Subcutaneous abdominal adipose tissue (tissue), 5 donors: Measurements from ENCODE around the gene SEC14L2.
"Not testable (repeated sequence)": the region's sequence is repeated elsewhere in the genome, so short reads cannot be mapped to it uniquely, and the experiment has no call there.

Source experiments
- H3K27ac ChIP-seq: one replicate; pipeline ENCODE4 v1.7.0; 2013; ENCODE audit warnings: low read depth, mild to moderate bottlenecking, inconsistent platforms, low read length, moderate library complexity
- H3K27me3 ChIP-seq, 5 donors: one replicate each; pipeline ENCODE4 v1.7.0; 2013; ENCODE audit warnings: low read length in 5 of 5, inconsistent platforms in 1 of 5; ENCODE audit not compliant: control insufficient read depth in 5 of 5, insufficient read depth in 4 of 5
- H3K36me3 ChIP-seq, 5 donors: one replicate each; pipeline ENCODE4 v1.7.0; 2013; ENCODE audit warnings: low read length in 5 of 5; ENCODE audit not compliant: control insufficient read depth in 5 of 5, insufficient read depth in 5 of 5
- H3K4me1 ChIP-seq, 5 donors: one replicate each; pipeline ENCODE4 v1.7.0; 2013; ENCODE audit warnings: low read length in 5 of 5, mild to moderate bottlenecking in 3 of 5, moderate library complexity in 1 of 5; ENCODE audit not compliant: control insufficient read depth in 5 of 5, insufficient read depth in 5 of 5
- H3K4me3 ChIP-seq, 5 donors: one replicate each; pipeline ENCODE4 v1.7.0; 2013; ENCODE audit warnings: low read length in 5 of 5, low read depth in 1 of 5
- H3K9ac ChIP-seq, 5 donors: one replicate each; pipeline ENCODE4 v1.7.0; 2013; ENCODE audit warnings: low read length in 5 of 5, mild to moderate bottlenecking in 4 of 5, moderate library complexity in 3 of 5
- H3K9me3 ChIP-seq, 5 donors: one replicate each; pipeline ENCODE4 v1.7.0; 2013; ENCODE audit warnings: low read length in 5 of 5; ENCODE audit not compliant: control insufficient read depth in 5 of 5
- donor health status: healthy.
- donor health status: healthy.
- donor health status: healthy.
- donor health status: healthy.
- donor health status: healthy.

Gene SEC14L2

DNA sequence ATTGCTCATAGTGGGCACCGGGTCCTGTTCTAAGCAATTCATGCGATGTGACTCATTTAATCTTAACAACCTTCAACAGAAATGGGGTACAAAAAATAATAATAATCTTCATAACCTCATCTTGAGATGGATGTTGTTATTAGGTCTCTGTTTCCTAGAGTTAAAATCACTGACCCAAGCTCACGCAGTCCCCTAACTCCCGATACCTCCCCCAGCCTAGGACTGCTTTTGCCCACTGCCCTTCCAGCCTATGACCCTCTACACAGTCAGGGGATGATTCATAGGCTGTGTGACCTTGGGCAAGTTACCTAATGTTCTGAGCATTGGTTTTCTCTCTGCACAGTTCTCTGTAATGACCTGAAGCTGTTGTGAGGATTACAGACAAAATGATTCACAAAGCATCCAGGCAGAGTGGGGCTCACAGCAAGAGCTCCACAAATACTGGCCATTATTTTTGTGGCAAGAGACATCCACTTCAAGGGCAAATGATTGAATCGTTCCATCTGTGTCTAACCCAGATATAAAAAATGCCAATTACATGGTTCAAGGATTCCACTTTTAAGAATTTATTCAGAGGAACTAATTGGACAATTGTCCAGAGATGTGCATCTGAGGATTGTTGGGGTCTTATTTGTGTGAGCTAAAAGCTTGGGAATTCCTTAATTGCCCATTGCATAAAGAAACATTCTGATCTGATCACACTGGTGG, 48.8 kb downstream of the SEC14L2 start:
- no peaks in the 10 kb centered on the region for H3K36me3 ChIP-seq
- H3K27ac ChIP-seq = no peak overlapping the region
- no peak overlapping the region for H3K9ac ChIP-seq
- H3K9me3 ChIP-seq = no peaks in the 10 kb centered on the region
- peaks cover 0 to 4% (median 0%) of the 10 kb centered on the region in 5 donors for H3K4me1 ChIP-seq
- H3K27me3 ChIP-seq = peaks cover 0 to 15% (median 6%) of the 10 kb centered on the region in 5 donors
- H3K4me3 ChIP-seq = no peak overlapping the region

DNA sequence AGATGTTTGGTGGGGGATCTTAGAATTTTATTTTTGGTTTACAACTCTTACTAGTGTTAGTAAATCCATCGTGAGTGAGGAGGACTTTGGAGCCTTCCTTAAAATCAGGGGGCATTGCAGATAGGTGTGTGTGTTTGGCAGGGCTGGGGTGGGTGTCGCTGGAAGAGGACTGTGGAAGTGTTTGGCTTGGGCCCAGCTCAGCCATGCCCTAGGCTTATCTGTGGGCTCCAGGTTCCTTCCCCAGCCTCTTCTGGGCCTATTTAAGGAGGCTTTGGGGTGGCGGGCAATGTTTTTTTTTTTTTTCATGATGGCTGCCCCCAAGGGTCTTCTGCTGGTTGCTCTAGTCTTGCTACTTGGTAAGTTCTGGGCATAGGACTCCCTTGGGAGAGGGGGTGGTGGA, 50.8 kb downstream of the SEC14L2 start:
- peaks cover 0 to 17% (median 12%) of the 10 kb centered on the region in 5 donors for H3K27me3 ChIP-seq
- no peak overlapping the region for H3K9ac ChIP-seq
- peaks cover 0 to 4% (median 0%) of the 10 kb centered on the region in 5 donors for H3K4me1 ChIP-seq

DNA sequence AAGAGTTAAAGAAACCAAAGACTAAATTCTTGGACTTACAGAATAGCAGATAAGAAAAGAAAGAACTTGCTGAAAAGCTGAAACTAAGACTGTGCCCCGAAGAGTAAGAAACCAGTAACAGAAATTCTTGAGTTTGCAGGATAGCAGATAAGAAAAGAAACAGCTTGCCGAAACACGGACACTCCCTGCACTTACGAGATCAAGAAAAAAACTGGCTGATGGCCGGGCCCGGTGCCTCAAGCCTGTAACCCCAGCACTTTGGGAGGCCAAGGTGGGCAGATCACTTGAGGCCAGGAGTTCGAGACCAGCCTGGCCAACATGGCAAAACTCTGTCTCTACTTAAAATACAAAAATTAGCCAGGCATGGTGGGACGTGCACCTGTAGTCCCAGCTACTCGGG, 54.7 kb downstream of the SEC14L2 start:
- H3K9ac ChIP-seq, H3K27ac ChIP-seq, H3K4me1 ChIP-seq, H3K36me3 ChIP-seq, H3K4me3 ChIP-seq, H3K9me3 ChIP-seq: not testable (repeated sequence)
- peaks cover 3 to 15% (median 7%) of the 10 kb centered on the region in 5 donors for H3K27me3 ChIP-seq

More for the DNA sequence above, 50.8 kb downstream of the SEC14L2 start:
- no peaks in the 10 kb centered on the region for H3K9me3 ChIP-seq
- no peaks in the 10 kb centered on the region for H3K36me3 ChIP-seq
- H3K27ac ChIP-seq = no peak overlapping the region
- H3K4me3 ChIP-seq = no peak overlapping the region

DNA sequence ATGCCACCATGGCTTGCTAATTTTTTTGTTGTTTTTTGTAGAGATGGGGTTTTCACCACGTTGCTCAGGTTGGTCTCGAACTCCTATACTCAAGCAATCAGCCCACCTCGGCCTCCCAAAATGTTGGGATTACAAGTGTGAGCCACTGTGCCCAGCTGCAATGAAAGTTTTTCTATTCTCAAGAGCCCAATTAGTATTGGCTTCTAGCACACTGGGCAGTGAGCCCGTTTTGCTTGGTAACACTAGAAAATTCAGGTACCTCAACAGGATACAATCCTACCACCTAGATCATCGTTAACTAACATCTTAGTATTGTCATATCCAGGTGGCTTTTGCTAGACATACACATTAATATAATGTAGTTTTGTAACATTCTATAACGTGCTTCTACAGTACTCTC, 56.0 kb downstream of the SEC14L2 start:
- Histone ChIP-seq H3K27me3 (peaks cover 2 to 13% (median 8%) of the 10 kb centered on the region in 5 donors), H3K36me3 (no peaks in the 10 kb centered on the region), H3K9ac (no peak overlapping the region), H3K4me3 (no peak overlapping the region), H3K4me1 (peaks cover 0 to 5% (median 0%) of the 10 kb centered on the region in 5 donors), H3K9me3 (no peaks in the 10 kb centered on the region), H3K27ac (no peak overlapping the region)

DNA sequence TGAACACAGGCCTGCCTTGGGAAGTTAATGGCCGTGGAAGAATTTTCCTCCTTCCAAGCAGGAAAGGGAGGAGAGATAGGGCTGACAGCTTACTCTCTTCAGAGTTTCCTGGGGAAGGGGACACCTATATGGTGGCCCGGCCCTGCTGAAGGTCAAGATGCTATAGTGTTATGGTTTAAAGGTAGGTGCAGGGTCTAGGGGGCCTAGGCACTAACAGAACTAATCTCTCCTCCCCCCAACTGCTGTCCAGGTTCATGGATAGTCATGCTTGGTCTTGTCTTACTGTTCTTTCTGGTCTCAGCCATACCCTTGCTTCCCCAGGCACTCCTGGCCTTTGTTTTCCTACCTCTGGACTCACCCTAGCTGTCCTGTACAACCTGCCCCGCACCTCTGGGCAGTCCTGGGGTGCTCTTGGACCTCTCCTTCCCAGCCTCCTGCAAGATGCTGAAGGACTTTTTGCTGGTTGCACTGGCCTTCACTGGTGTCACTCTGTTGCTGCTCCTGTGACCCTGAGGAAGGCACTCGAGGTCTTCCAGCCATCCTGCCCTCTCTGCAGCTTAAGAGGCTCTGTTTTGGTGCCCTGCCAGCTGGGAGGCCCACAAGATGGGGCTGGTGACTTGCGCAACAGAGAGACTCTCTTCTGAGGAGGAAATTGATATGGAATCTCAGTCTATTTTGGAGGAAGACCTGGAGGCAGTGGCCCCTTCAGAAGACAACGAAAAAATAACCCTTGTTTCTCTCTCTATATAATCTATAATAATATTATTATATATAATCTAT, 57.1 kb downstream of the SEC14L2 start:
- no peak overlapping the region for H3K27ac ChIP-seq
- peaks cover 0 to 6% (median 0%) of the 10 kb centered on the region in 5 donors for H3K4me1 ChIP-seq
- H3K36me3 ChIP-seq = no peaks in the 10 kb centered on the region
- H3K9me3 ChIP-seq = no peaks in the 10 kb centered on the region
- no peak overlapping the region for H3K9ac ChIP-seq
- peaks cover 0 to 13% (median 11%) of the 10 kb centered on the region in 5 donors for H3K27me3 ChIP-seq
- H3K4me3 ChIP-seq = no peak overlapping the region

DNA sequence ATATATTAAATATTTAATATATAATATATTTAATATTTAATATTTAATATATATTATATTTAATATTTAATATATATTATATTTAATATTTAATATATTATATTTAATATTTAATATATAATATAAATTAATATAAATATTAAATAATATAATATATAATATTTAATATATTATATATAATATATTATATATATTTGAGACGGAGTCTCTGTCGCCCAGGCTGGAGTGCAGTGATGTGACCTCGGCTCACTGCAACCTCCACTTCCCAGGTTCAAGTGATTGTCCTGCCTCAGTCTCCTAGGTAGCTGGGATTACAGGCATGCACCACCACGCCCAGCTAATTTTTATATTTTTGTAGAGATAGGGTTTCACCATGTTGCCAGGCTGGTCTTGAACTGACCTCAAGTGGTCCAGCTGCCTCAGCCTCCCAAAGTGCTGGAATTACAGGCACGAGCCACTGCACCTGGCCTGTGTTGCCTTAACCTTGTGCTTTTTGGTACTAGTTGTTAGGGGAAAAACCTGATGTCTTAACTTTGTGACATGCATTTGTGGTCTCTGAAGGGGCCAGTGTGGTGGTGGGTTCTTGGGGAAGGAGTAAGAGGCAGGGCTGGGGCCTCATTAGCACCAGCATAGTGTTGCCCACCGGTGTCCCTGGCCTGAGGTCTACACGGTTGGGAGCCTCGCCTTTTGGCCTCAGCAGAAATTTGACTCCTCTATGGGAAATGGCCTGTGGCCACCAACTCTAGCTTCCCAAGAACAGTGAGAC, 58.4 kb downstream of the SEC14L2 start:
- Histone ChIP-seq H3K27me3 (peaks cover 4 to 22% (median 12%) of the 10 kb centered on the region in 5 donors), H3K4me1 (peaks cover 0 to 6% (median 0%) of the 10 kb centered on the region in 5 donors), H3K27ac (no peak overlapping the region), H3K36me3 (no peaks in the 10 kb centered on the region), H3K9ac (no peak overlapping the region), H3K9me3 (no peaks in the 10 kb centered on the region), H3K4me3 (no peak overlapping the region)

DNA sequence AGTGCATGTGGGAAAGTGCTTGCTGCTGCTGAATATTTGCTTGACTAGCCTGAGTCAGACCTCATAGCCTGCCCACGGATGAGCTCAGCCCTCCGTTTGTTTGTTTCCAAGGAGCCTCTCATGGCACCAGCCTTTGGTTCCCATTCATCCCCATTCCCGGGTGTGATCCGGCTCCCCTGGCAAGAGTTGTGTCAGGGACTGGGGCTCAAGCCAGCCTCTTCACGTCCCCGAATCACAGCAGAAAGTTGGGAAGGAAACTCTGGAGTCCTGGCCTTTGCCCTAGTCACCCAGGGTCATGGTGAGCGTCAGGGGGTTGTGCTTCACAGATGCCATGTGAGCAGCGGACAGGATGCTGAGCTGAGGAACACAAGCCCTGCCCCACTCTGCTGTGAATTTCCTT, 61.2 kb downstream of the SEC14L2 start:
- H3K4me3 ChIP-seq = no peak overlapping the region
- H3K9ac ChIP-seq = no peak overlapping the region
- H3K27ac ChIP-seq = no peak overlapping the region
- no peaks in the 10 kb centered on the region for H3K9me3 ChIP-seq
- peaks cover 0 to 6% (median 0%) of the 10 kb centered on the region in 5 donors for H3K4me1 ChIP-seq
- H3K27me3 ChIP-seq = peaks cover 0 to 22% (median 5%) of the 10 kb centered on the region in 5 donors
- no peaks in the 10 kb centered on the region for H3K36me3 ChIP-seq

DNA sequence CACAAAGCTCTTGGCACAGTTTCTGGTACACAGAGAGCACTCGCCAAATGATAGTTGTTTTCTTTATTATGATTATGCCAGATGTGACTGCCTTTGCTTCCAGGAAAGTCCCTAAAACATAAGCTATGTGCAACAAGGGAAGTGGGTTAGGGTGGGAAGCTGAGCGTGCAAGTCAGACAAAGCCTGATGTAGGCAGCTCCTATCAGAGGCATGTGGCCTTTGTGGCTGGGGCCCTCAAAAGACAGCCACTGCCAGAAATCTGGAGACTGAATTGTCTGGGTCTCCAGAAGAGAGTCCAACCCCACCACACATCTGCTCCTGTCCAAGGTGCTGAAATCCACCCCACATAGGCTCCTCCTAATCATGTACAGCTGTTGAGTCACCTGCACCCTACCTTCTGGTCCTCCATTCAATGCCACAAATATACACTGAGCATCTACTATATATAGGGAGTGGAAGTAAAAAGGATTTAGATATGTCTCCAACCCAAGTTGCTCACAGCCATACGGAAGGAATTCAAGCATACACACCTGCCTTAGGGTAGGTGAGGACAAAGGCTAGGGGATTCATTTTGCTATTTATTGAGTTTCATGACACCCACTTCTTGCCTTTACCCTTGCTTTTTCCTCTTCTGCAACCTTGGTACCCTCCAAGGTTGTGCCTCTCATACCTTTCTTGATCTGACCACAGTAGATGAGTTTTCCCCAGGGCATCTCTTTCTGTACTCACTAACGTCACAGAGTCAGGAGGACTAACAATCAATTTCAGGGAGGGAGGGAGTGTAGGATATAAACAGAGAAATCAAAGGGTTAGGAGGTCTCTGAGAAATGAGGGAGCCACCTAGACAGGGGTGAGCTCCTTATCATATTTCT, 62.6 kb downstream of the SEC14L2 start:
- Histone ChIP-seq H3K9ac (no peak overlapping the region), H3K4me3 (no peak overlapping the region), H3K36me3 (no peaks in the 10 kb centered on the region), H3K27ac (no peak overlapping the region), H3K27me3 (peaks cover 0 to 24% (median 5%) of the 10 kb centered on the region in 5 donors), H3K4me1 (peaks cover 0 to 6% (median 0%) of the 10 kb centered on the region in 5 donors), H3K9me3 (no peaks in the 10 kb centered on the region)

DNA sequence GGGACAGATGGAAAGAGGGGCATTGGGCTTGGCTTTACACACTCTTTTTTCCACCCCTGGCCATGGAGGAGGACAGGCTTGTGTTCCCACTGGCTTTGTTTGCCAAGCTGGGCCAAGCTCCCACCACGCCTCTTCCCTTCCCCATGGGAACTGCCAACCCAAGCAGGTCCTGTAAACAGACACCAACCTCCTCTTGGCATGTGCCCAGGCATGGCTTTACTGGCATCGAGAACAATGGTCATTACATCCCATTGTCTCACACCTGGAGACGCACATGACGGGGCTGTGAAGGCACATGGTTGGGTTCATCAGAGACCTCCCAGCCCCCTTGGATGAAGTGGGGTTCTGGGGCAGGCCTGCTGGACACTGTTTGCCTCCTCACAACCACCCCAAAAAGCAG, 63.3 kb downstream of the SEC14L2 start:
- no peak overlapping the region for H3K27ac ChIP-seq
- H3K9ac ChIP-seq = no peak overlapping the region
- H3K36me3 ChIP-seq = no peaks in the 10 kb centered on the region
- peaks cover 0 to 27% (median 5%) of the 10 kb centered on the region in 5 donors for H3K27me3 ChIP-seq
- peaks cover 0 to 6% (median 0%) of the 10 kb centered on the region in 5 donors for H3K4me1 ChIP-seq
- no peaks in the 10 kb centered on the region for H3K9me3 ChIP-seq
- H3K4me3 ChIP-seq = no peak overlapping the region
